ENCODE measurements around the gene ERCC6.

Gene ERCC6

DNA sequence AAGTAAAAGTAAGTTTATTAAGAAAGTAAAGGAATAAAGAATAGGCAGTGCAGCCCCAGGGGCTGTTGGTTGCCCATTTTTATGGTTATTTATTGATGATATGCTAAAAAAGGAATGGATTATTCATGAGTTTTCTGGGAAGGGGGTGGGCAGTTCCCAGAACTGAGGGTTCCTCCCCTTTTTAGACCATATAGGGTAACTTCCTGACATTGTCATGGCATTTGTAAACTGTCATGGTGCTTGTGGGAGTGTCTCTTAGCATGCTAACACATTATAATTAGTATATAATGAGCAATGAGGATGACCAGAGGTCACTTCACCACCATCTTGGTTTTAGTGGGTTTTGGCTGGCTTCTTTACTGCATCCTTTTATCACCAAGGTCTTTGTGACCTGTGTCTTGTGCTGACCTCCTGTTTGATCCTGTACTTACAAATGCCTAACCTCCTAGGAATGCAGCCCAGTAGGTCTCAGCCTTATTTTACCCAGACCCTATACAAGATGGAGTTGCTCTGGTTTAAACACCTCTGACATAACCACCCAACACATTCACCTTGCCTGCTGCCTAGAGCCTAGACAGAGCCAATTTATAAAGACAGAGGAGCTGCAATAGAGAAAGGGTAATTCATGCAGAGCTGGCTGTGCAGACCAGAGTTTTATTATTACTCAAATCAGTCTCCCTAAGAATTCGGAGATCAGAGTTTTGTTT lies 10.9 kb upstream of the ERCC6 start:
- DNase-seq (ENCODE audit: insufficient read length, low spot score) (no peak), FAIRE-seq (no peak)

DNA sequence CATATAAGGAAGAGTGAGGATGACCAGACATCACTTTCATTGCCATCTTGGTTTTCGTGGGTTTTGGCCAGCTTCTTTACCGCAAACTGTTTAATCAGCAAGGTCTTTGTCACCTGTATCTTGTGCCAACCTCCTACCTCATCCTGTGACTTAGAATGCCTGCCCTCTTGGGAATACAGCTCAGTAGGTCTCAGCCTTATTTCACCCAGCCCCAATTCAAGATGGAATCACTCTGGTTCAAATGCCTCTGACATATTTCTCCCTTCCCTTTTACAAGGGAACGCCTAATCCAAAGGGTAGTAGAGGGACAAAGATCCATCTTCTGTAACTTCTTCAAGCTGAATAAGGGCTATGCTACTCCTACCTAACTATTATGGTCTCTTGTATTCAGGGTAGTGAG lies 4.7 kb upstream of the ERCC6 start:
- DNase-seq (ENCODE audit: insufficient read length, low spot score) = no peak

DNA sequence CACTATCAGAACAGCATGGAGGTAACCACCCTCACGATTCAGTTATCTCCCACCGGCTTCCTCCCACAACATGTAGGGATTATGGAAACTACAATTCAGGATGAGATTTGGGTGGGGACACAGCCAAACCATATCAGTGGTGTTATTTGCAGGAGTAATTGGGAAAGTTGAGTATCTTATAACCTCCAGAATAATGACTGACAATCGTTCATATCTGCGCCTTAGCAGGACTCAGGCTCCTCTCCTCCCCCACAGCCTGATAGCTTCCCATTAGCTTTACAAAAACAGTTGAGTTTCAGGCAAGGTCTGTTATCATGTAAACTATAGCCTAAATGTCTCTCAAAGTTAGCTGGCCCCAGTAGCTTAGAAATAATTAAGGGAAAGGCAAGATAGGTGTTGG lies 3.4 kb upstream of the ERCC6 start:
- FAIRE-seq (no peak), DNase-seq (ENCODE audit: insufficient read length, low spot score) (no peak)

More for the DNA sequence above, 4.7 kb upstream of the ERCC6 start:
- no peak for FAIRE-seq

DNA sequence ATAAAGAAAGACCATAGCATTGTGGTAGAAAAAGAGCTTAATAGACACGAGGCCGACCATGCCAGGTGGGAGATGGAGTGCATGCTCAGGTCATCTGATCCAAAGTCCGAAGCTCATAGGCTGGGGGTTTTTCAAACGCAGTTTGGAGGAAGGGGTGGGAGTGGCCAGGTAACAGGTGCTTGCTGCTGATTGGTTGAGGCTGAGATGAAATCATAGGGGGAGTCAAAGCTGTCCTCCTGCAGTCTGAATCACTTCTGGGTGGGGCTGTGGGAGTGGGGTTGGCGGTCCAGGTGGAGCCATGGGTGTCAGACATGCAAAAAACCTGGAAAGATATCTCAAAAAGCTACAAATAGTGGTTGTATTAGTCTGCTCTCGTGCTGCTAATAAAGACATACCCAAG lies 2.8 kb upstream of the ERCC6 start:
- DNase-seq (ENCODE audit: insufficient read length, low spot score) (no peak), FAIRE-seq (no peak)

DNA sequence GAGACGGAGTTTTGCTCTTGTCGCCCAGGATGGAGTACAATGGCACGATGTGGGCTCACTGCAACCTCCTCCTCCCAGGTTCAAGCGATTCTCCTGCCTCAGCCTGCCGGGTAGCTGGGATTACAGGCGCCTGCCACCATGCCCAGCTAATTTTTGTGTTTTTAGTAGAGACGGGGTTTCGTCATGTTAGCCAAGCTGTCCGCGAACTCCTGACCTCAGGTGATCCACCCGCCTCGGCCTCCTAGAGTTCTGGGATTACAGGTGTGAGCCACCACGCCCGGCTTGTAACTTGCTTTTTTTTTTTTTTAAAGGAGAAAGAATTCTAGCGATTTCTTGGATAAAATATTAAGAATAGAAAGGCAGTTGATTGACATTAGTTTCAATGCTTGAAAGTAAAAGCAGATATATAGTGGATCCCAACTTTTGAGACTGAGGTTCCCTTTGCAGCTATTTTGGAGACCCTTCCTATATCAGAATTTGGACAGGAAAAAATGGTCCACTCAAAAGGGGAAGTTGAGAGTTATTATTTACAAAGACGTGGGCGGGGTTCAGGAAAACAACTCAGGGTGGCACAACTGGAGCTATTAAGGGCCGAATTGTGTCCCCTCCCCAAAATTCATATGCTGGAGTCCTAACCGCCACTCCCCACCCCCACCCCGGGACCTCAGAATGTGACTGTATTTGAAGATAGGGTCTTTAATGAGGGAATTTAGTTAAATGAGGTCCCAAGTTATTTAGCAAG lies 1.3 kb upstream of the ERCC6 start:
- FAIRE-seq (no peak), DNase-seq (ENCODE audit: insufficient read length, low spot score) (no peak)

DNA sequence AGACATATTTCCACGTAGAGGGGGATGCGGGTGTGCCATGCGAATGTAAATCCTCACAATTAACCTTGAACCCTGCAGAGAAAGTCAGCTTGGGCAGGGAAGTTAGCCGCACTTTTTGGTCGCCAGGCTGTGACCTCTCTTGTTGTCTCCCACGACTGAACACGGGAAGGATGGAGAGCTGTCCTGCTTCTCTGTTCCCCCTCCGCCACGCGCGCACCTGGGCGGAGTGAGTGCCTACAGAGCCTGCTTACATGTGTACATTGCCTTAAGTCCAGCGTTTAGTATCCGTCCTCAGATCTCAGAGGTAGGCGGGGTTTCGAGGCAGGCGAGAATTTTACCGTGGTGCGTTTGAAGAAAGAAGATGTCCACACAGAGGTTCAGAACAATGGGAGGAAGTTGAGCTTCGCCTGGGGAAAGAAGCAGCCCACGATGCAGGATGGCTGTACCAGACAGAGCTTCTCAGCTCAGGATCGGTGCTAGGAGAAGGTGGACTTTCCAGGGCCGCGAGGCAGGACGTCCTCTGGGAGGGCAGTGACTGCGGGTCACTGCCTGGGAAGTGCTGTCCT lies 482 bp upstream of the ERCC6 start:
- FAIRE-seq (no peak), DNase-seq (ENCODE audit: insufficient read length, low spot score) (peak; percentile 32)

DNA sequence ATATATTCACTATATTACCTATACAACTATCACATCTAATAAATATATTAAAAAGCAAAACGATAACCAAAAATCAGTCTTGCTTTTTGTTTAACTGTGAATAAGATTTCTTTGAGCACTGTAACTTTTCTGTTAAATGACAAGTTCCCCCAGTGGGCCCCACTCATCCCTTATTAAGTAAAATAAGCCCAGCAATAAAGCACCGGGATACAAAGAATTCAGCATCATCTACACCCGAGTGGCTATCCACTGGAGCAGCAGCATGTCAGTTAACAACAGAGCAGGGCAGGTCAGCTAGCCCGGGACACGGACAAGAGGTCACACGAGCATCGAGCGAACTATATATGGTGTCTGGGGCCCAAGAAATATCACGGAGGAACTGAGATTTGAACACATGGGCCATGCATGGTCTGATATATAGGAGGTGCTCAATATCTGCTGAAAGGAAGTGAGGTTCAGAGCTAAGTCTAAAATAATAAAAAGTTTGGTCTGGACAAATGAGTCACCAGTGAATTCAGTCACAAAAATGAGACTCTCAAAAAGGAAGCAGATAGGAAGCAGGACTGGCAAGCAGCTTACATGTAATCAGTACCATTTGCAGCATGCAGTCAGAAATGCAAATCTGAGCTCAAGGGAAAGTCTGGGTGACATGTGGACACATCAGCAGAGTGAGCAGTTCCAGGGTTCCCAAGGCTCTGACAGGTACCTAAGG lies 4.1 kb downstream of the ERCC6 start:
- FAIRE-seq (no peak), DNase-seq (ENCODE audit: insufficient read length, low spot score) (no peak)

DNA sequence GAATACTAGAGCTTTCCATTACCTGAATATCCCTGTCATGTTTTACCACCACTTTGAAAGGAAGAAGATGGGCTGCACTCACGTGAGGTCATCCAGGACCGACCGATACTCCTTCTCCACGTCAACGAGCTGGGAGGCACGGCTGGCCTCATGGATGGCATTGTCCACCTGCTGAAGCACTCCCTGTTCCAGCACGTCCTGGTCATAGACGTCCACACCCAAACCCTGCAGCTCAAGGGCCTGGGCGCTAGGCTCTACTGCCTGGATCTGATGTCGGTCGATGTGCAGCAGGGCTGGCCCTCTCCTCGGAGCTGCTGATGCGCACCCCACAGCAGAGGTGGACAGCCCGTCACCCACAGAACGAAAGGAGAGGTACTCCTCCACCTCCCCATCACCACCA lies 6.5 kb downstream of the ERCC6 start:
- FAIRE-seq = no peak
- no peak for DNase-seq (ENCODE audit: insufficient read length, low spot score)

DNA sequence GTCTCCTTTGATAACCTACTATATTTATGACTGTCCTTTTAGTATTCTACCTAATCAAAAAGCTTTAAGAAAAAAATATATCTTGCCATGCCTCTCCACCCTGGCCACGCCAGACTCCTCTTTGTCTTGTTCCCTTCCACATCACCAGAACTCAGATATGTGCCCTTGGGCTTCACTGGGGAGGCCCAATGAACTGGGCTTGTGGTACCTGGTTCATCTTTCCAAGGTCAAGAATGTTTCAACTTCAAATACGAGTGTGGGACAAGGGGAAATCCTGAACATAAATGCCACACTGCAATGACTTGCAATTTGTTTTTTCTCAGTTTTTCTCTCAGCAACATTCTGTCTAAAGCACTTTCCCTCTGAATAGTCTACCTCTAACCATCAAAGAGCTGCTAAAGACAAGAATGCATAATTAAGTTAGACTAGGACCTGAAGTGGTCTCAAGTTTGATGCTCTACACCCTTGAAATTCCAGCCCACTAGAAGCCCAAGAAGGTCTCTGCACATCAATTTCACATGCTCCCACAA lies 9.9 kb downstream of the ERCC6 start:
- DNase-seq (ENCODE audit: insufficient read length, low spot score) (no peak), FAIRE-seq (no peak)

DNA sequence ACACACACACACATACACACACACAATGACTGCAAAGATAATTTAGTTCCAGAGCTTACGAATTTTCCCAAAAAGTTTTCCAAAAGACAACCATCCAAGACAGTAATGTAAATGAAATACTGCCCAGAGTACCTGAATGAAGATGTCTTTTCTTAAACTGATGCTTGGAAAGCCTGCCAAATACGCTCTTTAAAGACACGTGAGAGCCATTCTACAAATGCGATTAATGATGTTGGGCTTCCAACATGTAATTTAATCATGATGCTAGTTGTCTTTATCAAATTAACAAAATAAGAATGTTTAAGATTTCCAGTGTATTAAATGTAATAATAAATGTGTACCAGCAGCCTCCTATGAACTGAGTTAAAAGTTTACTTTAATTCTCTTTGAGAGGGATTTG lies 11.1 kb downstream of the ERCC6 start:
- FAIRE-seq = no peak
- no peak for DNase-seq (ENCODE audit: insufficient read length, low spot score)

DNA sequence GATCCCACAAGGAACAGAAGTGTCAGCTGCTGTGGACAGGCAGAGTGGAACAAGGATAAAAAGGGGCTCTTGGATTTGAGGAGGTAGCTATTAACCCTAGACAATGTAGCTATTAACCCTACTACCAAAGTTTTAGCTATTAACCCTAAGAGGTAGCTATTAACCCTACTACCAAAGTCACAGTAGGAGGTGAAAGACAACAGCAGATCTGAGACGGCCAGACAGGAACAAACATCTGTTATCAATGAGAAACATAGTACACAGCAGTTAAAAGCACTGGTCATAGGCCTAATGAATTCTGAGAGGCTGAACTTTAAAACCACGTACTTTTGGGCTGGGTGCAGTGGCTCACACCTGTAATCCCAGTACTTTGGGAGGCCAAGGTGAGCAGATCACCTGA lies 11.9 kb downstream of the ERCC6 start:
- FAIRE-seq = no peak

DNA sequence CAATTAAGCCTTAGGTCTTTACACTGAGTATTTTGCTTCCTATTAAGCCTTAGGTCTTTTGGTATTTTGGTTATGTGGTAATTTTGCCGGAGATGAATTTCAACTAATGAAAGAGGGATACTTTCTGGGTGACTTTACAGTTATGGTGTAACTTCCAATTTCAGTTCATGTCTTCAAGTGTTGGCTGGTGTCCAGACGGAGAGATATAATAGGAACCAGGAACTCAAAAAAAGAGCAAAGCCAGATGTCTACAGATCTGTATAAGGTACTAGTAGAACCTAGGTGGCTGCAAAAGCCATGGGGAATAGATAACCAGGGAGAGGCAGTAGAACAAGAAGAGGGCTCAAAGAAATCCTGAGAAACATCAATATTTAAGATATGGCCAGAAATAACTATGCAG lies 12.3 kb downstream of the ERCC6 start:
- DNase-seq (ENCODE audit: insufficient read length, low spot score) (no peak), FAIRE-seq (no peak)

More for the DNA sequence above, 11.9 kb downstream of the ERCC6 start:
- no peak for DNase-seq (ENCODE audit: insufficient read length, low spot score)

DNA sequence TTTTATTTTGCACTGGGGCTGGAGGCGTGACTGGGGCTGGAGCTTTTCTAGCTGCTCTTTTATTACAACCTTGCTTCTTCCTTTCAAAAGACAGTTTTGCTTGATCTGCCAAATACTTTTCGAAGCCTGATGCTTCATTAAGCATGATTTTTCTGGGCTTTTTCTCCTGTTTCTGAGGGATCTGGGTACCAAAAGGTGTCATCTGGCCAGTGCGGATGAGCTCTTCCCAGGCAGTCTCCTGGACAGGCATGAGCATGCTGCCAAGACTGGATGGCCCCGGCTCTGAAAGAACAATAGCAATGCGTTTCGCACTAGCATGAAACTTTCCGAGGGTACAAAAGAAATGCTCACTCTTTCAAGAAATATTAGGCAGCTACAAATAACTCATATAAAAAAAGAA lies 14.4 kb downstream of the ERCC6 start:
- no peak for DNase-seq (ENCODE audit: insufficient read length, low spot score)
- FAIRE-seq = no peak

DNA sequence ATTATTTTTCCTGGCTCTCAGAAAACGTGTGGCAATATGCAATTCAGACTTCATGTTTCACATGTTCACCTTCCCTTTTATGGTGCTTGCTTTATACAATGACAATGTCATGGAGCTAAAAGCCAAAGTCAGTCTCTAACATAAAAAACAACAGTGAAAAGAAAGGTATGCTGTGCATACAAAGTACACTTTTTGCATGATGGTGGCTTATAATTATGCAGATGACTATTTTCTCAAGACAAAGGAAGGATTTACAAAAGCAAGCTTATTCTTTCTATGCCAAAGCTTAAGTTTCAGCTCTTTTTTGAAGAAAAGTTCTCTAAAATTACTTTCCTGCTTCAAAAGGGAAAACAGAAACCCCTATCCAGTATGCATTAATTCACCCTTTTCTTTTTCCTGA lies 15.6 kb downstream of the ERCC6 start:
- FAIRE-seq (no peak), DNase-seq (ENCODE audit: insufficient read length, low spot score) (no peak)

DNA sequence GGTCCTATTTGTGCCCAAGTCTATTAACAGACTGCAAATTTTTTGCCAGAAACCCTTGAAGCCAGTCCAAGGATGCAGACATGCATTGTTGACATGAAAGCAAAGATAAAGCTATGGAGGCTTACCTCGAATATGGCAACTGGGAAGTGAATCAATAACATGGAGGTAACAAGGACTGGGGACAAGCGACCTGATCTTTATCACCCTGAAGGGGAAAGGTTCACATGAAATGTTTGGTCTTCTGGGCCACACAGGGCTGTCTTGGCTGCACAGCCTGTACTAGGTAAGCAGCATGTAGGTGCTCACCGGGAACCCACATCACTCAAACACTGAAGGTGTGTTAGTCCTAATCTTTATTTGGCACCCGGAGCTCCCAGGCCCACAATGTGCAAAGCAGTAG lies 17.9 kb downstream of the ERCC6 start:
- FAIRE-seq (no peak), DNase-seq (ENCODE audit: insufficient read length, low spot score) (no peak)

DNA sequence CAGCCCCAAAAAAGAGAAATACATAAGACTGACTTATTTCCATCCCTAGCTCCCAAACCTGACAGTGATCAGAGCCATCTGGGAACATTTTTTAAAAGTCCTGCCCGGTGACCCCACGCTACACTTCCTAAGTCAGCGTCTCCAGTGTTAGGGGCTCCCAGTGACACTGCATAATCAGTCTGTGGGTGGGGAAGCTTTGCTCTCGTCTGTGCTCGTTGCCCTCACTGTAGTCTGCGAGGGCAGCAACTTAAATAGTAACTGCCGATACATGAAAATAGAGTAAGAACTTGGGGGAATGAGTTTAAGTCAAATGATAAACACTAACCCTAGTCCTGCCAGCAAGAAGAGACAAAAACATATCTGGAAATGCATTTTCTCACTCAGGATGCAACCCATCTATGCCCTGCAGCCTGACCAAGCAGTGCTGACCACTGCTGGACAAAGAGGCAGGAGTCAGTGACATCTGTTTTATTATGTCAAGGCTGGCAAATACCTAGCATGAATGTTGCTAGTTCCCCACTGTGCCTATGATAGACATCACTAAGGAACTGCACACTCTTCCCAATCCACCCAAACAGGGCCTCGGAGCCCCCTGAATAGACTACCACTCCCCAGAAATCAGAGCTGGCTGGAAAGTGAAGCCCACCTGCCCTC lies 18.7 kb downstream of the ERCC6 start:
- no peak for DNase-seq (ENCODE audit: insufficient read length, low spot score)
- FAIRE-seq = no peak

DNA sequence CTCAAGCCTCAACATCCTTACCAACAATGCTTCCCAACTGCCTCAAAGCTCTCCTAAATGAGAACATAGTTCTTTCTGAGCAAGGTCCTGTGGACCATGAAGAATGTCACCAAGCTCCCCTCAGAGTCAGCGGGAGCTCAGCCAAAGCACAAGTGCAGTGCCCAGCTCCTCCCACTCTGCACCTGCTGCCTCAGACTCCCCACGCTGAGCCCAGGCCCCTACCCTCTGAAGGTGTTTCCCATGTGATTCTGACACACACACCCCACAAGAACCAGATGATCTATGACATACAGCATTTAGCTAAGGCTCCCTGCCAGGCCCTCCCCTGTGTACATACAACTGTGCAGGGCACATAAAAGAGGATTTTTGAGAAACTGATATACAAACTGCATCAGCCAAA lies 19.2 kb downstream of the ERCC6 start:
- no peak for DNase-seq (ENCODE audit: insufficient read length, low spot score)
- FAIRE-seq = no peak

DNA sequence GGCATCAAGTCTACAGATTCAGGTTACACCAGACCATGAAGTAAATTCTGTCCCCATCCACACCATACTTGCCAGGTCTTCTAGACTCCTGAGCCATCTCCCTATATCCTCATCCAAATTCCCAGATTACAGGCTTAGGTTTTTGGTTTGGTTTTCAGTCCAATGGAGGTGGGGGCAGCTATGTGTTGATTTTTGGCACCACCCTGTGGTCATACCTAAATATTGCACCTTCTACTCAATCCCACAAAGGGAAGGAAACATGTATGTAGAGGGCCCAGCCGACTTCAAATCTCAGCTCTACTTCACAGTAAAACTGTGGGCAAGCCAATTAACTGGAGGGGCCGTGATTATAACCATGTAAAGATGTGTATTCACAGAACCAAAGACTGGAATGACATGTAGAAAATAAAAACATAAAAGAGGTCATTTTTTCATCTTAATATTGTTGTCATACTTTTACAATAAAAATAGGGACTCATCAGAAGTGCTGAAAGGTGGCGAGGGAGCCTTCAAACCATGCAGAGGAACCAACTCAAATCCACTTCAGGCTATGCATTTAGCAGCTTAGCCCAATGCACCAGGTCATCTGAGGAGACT lies 19.8 kb downstream of the ERCC6 start:
- FAIRE-seq (no peak), DNase-seq (ENCODE audit: insufficient read length, low spot score) (peak; percentile 48)

DNA sequence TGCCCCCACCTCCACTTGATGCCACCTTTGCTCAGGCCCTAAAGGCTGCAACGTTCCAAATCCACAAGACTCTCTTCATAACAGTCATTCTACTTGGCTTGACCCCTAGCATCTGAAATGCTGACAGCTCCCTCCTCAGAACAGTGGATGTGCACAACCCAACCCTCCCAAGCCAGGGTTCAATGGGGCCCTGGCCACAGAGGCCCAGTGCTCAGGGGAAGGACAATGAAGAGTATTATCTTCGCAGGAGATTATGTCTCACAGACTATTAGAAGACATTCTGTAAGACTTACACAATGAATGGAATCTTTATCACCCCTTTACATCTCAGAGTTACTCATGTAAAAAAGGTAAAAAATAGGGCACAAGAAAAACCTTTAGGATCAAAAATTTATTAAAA lies 20.4 kb downstream of the ERCC6 start:
- FAIRE-seq (no peak), DNase-seq (ENCODE audit: insufficient read length, low spot score) (no peak)

DNA sequence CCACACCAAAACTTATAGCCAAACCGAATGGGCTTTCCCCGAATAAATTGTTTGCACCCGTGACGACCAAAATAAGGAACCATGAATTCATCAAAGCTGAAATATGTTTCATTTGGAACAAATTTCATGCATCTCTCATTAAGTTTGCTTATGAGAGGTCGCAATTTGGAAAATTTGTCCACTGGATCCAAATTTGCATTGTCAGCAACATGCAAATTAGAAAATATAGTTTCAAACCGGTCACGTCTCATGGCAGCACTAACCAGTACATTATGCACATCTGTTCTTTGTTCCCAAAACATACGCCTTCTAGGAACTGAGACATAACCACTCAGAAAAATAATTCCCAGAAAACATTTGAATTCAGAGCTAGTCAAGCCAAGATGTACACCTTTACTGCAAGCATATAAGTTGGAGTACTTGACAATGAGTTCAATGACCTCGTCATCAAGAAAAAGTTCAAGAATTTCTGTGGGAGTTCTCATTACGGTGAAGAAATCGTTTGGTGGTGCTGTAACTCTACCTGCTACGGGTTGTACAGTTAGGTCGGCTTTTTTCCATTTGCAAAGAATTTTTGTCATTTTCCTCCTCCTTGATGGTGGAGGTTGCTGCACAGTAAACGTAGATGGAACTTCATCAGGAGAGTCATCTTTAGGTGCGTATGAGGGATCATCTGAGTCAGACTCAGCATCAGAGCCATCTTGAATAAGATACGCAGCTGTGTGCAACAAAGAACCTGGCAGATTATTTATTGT lies 22.5 kb downstream of the ERCC6 start:
- FAIRE-seq (no peak), DNase-seq (ENCODE audit: insufficient read length, low spot score) (no peak)

Measured in HTR-8/SVneo (cell line).